Stimulated activated CD8-positive, alpha-beta memory T cell treated with anti-CD3 and anti-CD28 coated beads, Interleukin-4, amount 100 ng/mL, for 4 hours (primary cell): Measurements from ENCODE around the gene LBH.

ENCODE experiments used
- DNase-seq, 2 donors: peaks; one replicate each; pipeline ENCODE4 v3.0.0-alpha.2; 2020; ENCODE audit warnings: low read depth in 2 of 2, low spot score in 1 of 2

The LBH gene

DNA sequence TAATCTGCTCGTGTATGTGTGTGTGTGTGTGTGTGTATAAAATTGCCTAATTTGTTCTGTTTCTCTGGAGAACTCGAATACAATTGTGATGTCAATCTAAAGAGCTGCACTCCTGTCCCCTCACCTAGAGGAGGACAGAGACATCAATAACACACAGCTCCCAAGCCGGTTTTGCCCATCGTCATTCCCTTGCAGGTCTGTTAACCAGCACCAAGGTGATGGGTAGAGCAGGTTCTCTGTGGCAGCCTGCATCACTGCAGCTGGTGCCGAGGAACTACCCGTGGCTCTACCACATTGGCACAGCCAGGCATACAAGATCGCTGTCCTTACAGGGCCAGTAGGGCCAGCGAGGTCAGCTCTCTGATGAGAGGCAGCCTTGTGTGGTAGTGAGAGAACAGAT lies 41.0 kb downstream of the LBH start:
- DNase-seq: no peak

DNA sequence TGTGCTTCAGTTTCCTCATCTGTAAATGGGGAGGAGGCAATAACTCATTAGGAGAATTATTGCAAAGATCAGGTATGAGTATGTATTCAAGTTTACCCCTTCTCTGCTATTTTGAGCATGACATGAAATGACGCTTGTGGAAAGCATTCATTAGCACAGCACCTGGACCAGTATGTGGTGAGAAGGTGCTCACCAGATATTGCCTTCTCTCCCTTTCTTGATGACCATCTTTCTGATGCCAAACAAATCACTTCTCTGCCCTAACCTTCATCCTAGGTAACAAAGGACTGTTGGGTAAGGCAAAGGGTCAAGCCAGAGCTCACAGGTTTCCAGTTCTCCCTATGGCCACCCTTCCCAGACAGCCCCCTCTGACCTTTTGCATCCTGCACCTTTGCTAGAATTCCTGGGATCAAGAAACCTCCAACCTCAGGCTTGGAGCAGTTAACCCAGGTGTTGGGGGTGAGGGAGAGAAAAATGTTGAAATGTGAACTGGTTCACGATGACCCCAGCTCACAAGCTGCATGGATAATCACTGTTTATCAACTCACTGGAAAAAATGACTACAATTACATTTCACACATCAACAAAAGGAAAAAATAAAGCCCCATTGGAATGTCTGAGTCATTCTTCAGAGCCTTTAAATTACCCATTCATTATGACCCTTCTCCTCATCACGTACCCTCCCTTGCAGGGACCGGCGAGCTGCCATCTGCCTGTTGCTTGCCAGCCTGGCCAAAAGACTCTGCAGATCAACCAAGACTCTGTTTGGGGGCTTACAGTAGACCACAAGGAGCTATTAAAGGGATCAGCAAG lies 41.6 kb downstream of the LBH start:
- no peak for DNase-seq

DNA sequence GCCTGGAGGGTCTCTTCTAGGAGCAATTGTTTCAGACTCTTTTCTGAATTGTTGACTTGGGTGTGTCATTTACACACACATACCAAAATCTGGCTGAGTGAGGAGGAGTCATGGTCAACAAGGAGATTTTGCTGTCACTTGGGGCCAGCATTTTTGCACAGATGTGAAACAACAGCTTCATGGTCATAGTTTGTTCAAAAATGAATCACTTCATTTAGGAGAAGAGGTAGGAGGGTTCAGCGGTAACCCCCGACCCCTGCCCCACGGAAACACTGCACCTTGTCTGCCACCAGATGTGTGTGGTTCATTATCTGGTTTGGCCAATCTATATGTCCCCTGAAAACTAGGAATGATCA lies 42.2 kb downstream of the LBH start:
- DNase-seq: no peak

DNA sequence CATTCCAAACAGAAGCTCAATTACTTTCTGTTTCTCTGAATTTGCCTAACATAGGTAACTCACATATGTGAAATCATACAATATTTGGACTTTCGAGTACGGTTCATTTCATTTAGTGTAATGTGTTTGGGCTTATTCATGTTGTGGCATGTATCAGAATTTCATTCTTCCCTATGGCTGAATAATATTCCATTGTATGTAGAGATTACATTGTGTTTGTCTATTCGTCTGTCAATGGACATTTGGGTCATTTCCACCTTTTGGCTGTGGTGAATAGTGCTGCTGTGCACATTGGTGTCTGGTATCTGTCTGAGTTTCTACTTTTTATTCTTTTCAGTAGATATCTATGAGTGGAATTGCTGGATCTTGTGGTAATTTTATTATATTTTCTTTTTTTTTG lies 43.9 kb downstream of the LBH start:
- no peak for DNase-seq

DNA sequence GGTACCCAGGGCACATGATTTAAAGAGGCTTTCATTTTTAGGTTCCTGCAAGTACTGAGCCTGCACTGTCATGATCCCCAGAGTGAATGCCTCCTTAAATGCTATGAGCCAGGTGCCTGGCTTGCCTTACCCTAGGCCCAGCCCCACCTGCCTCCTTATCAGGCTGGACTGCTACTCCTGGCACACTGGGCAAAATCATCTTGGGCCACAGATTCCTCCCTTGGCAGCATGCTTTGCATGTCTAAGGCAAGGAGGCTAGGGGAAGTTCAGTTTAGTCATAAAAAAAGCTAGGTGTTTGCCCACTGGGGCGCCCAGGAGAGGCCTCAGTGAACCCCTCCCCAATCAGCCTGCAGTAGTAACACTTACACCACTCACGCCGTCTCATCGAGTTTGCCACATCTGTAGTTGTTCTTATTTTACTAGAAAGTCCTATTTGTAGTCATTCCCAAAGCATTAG lies 45.1 kb downstream of the LBH start:
- no peak for DNase-seq

DNA sequence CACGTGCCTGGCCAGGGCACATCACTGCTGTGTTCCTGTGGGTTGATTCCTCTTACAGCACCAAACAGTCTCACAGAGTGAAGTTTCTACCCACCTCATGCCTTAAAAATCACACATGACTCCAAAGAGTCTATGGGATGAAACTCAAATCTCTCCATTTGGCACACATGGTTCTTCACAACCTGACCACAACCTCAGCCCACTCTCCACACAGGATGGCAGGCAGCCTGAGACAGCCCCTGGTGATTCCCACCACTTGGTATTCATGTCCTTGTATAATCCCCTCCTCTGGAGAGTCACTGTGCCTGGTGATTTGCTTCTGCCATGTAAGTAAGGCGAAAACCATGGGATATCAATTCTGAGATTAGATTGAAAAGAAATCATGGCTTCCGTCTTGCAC lies 46.2 kb downstream of the LBH start:
- DNase-seq: no peak

DNA sequence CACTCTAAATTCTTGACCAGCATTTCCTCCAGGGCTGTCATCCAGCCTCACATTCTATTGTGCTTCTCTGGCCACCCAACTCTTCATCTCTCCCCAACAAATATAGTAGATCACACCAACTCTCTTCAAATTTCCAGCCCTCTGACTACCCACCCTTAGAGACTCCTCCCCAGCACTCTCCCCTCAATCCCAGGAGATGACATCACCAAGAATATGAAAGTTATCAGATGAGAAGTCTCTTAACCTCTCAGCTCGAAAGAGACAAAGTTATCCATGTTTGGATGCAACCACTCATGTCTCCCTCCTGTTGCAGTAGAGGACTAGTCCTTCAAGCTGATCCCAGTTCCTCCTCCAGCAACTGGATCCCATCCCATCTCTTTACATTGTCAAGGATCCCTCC lies 47.1 kb downstream of the LBH start:
- DNase-seq: no peak

DNA sequence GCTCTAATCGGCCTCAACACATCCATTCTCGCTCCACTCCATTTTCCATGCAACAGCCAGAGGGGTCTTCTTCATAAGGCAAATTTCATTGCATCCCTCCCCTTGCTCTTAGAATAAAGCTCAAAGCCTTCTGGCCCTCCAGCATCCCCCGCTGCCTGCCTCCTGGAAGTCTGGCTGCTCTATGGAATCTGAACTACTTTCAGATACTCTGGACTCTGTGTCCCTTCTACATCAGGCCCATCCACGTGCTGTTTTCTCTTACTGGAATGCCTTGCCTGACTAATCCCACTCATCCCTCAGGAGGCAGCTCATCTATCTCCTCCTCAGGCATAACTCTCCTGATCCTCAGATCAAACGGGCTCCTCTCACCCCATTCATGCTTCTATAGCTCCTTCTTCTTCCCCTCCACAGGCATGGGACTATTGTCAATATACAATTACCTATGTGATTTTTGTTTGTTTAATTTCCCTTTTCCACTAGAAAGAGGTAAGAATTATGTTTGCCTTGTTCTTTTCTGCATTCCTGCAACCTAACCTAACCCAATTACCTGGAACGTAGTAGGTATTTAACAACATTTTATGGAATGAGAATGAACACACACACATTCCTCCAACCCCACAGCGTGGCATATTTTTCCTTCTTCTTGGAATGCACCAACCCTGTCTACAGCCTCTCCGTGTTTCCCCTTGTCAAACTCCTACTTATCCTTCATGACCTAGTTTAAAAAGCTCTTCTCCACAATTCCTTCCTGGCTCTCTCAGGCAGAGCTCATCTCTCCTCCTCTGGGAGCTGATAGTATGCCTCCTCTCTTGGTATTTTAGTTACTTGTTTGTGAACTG lies 49.5 kb downstream of the LBH start:
- no peak for DNase-seq

DNA sequence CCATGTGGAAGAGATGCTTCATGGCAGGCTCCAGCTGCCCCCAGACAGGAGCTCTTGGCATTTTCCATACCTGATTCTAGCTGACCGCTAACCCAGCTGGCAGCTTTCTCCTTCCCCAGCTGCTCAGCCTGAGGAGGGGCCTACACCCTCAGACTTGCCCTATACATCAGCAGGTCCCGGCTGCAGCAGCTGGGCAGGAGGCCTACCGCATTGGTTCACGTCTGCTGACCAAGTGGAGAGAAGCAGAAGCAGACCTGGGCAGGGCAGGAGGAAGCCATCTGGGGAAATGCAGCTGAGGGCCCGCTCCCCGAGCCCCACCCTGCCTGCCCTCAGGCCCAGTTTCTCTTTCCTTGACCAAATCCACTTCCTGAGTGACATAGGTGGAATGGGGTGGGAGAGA lies 50.7 kb downstream of the LBH start:
- DNase-seq: no peak

DNA sequence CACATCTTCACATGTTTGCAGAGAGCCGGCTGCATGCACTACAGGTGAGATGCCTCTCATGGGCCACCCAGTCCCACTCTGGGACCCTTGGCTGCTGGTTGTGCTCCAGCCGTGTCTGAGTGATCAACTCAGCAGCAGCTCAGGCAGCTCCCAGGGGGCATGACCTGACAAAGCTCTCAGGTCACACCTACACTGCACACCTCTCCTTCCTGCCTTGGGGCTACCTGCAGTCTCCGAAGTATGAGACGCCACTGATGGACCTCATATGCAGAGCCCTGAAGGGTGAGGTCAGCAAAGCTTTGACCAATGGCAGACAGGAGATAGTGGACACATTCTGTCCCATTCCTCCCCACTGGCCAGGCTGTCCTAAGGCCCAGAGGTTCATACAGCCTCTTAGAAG lies 51.4 kb downstream of the LBH start:
- DNase-seq: no peak

DNA sequence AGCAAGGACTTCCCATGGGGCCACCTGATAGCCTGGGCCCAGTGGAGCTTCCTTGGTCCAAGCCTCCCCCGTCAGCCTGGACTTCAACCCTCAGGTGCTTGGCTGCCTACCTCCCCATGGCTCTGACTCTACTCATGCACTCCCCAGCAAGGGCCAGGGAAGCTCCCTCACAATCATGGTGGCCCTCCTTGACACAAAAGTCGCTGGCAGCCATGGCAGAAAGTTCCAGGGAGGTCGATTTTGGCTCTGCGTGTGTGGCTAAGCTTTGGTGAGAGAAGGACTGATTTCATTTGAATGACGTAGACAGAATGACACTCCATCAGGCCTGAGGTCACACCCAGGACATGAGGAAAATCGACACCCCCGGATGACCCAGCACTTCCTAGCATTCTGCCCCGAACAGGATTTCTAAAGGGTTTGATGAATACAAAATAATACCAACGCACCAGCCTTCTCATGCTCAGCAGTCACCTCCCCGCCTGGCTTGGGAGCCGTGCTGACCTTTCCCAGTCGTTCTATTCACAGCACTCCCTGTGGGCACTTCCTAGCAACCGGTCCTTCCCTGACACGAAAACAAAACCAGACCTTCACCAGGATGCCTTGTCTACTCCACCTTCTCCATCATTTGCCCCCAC lies 52.7 kb downstream of the LBH start:
- DNase-seq: no peak

DNA sequence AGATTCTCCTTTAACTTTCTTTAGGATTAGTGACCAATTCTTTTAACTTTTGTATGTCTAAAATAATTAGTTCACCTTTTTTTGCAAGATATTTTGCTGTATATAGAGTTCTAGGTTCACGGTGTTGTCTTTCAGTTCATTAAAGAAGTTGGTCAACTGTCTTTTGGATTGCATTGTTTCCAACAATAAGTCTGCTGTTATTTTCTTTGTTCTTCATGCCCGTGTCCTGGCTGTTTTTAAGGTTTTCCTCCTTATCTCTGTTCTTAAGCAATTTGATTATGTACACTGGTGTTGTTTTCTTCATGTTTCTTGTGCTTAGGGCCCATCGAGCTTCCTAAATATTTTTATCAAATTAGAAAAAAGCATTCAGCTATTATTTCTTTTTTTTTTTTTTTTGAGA lies 54.4 kb downstream of the LBH start:
- DNase-seq: no peak

DNA sequence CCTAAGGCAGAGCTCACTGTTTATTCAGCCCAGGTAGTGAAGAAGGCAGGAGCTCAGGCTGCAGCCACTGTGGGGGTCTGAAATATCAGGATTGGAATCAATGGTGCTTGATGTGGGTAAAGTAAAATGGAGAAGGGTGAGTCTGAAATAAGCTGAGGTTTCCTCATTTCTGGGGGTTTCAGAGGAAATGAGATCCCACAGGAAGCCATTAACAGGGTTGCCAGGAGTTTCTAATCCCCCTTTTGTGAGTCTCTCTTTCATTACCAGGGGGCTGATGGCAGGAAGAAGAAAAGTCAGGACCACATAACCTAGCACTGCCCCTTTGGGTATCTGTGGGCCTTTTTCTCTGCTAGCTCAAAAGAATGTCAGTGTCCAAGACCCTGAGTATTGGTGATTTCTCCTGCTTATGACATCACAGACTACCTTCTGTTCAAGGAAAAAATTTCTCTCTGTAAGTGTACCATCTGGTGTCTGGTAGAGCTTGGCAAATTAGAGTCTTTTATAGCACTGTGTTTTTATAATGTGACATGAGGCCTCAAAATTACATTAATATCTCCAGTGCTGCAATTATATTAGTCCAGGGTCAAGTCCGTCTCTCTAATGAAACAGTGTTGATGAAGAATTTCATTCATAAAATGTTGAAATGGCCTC lies 56.0 kb downstream of the LBH start:
- DNase-seq: no peak

DNA sequence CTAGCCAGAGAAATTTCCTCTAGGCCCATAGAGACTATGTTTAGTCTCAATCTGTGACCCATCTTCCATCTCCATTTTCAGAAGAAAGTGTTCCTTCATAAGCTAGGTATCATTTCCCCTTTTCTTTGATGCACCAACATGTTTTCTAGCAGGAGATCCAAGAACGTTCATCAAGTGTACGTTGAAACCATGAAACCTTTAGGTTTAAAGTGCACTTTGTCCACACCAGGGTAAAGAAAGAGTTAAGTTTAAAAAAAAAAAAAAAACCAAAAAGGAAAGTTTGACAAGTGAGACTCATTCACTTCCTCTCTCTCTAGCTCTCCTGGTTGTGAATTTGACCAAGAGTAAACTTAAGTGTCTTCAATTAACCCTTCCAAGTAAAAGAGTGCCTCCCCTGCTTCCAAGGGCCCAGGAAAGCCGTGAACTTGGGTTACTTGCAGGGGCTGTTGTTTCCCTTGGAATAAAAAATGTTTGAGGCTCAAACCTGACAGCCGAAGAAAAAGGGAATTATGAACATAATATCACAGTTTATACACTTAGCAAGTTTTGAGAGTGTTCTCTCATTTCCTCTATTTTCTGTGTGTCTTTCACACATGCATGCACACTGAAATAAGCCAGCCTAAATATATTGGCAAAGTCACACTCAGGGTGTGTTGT lies 56.7 kb downstream of the LBH start:
- DNase-seq: no peak

DNA sequence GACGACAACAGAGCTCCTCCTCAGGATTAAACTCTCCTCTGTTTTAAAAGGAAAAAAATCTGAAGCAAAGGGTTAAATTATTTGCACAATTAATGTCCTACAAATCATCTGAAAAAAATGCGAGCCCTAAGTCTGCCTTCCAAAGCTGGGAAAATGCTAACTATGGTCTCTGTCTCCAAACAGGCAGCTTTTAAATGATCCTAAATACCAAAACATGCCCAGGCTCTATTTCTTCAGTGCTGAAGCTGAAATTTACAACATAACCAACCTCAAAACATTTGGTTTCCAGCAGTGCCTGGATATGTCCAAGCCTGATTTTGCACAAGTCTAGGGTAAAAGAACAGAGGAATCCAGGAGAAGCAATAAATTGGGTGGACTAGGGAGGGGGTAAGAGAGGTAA lies 57.2 kb downstream of the LBH start:
- no peak for DNase-seq

DNA sequence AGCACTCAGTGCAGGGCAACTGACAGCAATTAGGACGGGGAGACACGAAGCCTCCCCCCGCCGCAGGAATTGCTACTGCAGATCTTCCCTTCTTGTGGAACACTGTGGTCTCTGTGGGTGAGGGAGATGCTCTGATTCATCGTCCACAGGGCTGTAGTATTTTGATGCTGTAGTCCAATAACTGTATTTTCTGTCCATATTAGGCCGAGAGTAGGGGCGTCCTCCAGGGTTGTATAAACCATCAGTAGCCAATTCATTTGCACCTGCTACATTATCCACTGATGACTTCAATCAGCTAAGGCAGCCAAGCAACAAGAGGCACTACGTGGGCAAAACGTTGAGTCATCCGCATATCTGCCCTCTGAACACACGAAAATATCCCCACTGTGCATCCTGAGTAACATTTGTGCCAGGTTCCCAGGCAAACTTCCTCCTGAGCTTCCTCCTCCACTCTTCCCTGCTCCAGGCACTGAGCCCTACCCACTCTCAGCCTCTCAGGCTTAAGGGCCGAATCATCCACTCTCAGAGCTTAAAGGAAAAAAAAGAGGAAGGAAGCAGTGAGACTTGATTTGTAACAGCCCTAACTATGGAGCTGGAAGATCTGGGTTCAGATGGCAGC lies 62.1 kb downstream of the LBH start:
- no peak for DNase-seq

DNA sequence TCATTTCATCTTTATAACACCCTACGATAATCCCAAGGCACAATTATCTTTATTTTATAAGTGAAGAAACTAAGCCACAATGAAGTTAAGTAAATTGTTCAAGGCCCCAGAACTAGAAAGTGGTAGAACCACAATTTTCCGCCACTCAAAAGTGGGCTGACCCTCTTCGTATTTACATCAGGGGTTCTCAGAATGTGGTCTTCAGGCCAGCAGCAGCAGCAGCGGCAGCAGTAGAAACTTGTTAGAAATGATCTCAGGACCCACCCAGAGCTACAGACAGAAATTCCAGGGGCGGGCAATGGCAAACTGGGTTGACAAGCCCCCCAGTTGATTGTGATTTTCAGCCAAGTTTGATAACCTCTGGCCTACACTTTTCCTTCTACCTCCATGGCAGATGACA lies 62.8 kb downstream of the LBH start:
- DNase-seq: no peak

DNA sequence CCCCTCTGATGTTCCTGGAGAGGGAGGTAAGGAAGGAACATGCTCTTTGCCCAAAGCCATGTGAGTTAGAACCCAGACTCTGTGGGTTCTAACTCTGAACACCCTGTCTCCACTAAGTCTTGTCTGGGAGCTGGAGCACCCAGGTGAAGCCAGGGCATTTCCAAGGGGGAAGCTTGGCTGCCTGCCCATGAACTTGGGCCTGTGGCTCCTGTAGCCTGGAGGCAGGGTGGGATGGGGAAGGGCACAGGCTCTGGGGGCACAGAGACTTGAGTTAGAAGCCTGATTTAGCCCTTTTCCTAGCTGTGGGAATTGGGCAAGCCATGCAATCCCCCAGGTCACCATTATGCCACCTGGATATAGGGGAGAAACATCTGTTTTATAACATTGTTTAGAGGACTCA lies 65.2 kb downstream of the LBH start:
- DNase-seq: no peak

DNA sequence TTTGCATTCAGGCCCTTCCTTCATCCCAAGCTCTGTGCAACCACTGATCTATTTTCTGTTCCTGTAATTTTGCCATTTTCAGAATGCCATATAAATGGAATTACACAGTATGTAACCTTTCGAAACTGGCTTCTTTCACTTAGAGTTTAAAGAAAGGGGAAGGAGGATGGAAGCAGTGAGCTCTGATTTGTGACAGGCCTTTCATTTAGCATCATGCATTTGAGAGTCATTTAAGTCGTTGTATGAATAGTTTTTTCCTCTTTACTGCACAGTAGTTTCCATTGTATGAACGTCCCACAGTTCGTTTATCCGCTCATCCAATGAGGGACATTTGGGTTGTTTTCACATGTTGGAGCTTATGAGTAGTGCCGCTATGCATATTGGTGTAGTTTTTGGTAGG lies 67.0 kb downstream of the LBH start:
- no peak for DNase-seq

DNA sequence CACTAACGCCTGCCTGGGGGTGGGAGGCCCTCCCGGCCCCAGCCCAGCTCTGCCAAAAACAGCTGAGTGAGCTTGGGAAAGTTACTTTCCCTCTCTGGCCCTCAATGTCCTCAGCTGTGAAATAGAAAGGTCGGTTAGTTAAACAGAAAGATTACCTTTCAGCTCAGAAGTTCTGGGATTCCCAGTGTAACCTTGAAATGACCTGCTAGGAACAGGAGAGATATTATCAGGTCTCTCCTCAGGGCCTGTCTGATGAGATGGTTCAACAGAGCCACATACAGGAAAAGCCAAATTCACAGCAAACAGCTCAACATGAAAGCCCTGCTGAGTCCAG lies 68.8 kb downstream of the LBH start:
- no peak for DNase-seq
